ENCODE data around the gene SKAP2.
"Not testable (repeated sequence)": the region's sequence is repeated elsewhere in the genome, so short reads cannot be mapped to it uniquely, and the experiment has no call there.

Gene SKAP2

GRCh38 chr7:26857170-26857505 is 7.3 kb downstream of the SKAP2 start:
- DNase-seq = no peak

- DNase-seq = no peak
Measured at GRCh38 chr7:26856176-26856985, 8.0 kb downstream of the SKAP2 start.

GRCh38 chr7:26854876-26855855 is 9.2 kb downstream of the SKAP2 start:
- DNase-seq = no peak

- no peak for DNase-seq
Measured at GRCh38 chr7:26853788-26854393, 10.5 kb downstream of the SKAP2 start.

- no peak for DNase-seq
Measured at GRCh38 chr7:26850193-26850651, 14.2 kb downstream of the SKAP2 start.

- DNase-seq = no peak
Measured at GRCh38 chr7:26843705-26844104, 20.7 kb downstream of the SKAP2 start.

- no peak for DNase-seq
Measured at GRCh38 chr7:26842897-26843296, 21.5 kb downstream of the SKAP2 start.

GRCh38 chr7:26841003-26841739 is 23.2 kb downstream of the SKAP2 start:
- no peak for DNase-seq

GRCh38 chr7:26836793-26837192 is 27.6 kb downstream of the SKAP2 start:
- not testable (repeated sequence) for DNase-seq

- DNase-seq = no peak
Measured at GRCh38 chr7:26815426-26815825, 49.0 kb downstream of the SKAP2 start.

GRCh38 chr7:26813432-26813831 is 51.0 kb downstream of the SKAP2 start:
- DNase-seq = no peak

GRCh38 chr7:26794541-26794940 is 69.8 kb downstream of the SKAP2 start:
- no peak for DNase-seq

- no peak for DNase-seq
Measured at GRCh38 chr7:26792576-26792975, 71.8 kb downstream of the SKAP2 start.

GRCh38 chr7:26792006-26792405 is 72.4 kb downstream of the SKAP2 start:
- DNase-seq = no peak

GRCh38 chr7:26789481-26790184 is 74.8 kb downstream of the SKAP2 start:
- no peak for DNase-seq

- no peak for DNase-seq
Measured at GRCh38 chr7:26787701-26788100, 76.7 kb downstream of the SKAP2 start.

- DNase-seq = no peak
Measured at GRCh38 chr7:26784118-26784517, 80.3 kb downstream of the SKAP2 start.

GRCh38 chr7:26782501-26782900 is 81.9 kb downstream of the SKAP2 start:
- DNase-seq = no peak

- no peak for DNase-seq
Measured at GRCh38 chr7:26779978-26780595, 84.3 kb downstream of the SKAP2 start.

- no peak for DNase-seq
Measured at GRCh38 chr7:26777385-26777784, 87.0 kb downstream of the SKAP2 start.

GRCh38 chr7:26760501-26760900 is 103.9 kb downstream of the SKAP2 start:
- no peak for DNase-seq

- DNase-seq = no peak
Measured at GRCh38 chr7:26759108-26759507, 105.3 kb downstream of the SKAP2 start.

Measured in activated effector memory CD4-positive, alpha-beta T cell treated with anti-CD3 and anti-CD28 coated beads, Interleukin-2, amount 50 U/mL, for 16 hours (primary cell).